Endothelial cell of umbilical vein (primary cell): ENCODE data around the gene SMAP1. TPM values are rescaled to one million over a fixed set of nuclear protein-coding genes. Genes with fewer than 3 reads are reported as not detected.

Source experiments
- BruUV-seq: library from RNA; stranded (reverse); fragments of 400-500 nt; replicated peaks from 2 replicates; lab custom pipeline; 2021; lab: Mats Ljungman, UMichigan
- CTCF ChIA-PET: fragments of 300-600, 350-600 bp; sonication (Branson Sonifier 250); formaldehyde crosslinking; loops from one replicate; lab custom pipeline; 2021; ENCODE audit warnings: antibody characterized with exemption, inconsistent platforms; lab: Charles Lee
- POLR2A ChIA-PET: fragments of 300-600, 350-600 bp; sonication (Branson Sonifier 250); formaldehyde crosslinking; loops from one replicate; lab custom pipeline; 2021; ENCODE audit warnings: antibody characterized with exemption, inconsistent platforms; lab: Charles Lee
- DNase-seq: peaks from one replicate; pipeline ENCODE4 v3.0.0-alpha.2; 2011; ENCODE audit warnings: low read depth, low spot score
- FAIRE-seq: peaks from 2 replicates; lab custom pipeline; 2011; peaks lifted over from hg19 to GRCh38; lab: Jason Lieb, UNC
- H2AFZ ChIP-seq: 2 replicates; pipeline ENCODE4 v1.6.0; 2012; ENCODE audit warnings: low read depth, low read length, control low read depth, inconsistent platforms
- H3K27ac ChIP-seq: 2 replicates; pipeline ENCODE4 v1.5.1; 2011; ENCODE audit warnings: low read depth, mild to moderate bottlenecking, control low read depth, low read length, moderate library complexity; ENCODE audit not compliant: insufficient read depth
- H3K27me3 ChIP-seq, 2 experiments: 2 replicates each; pipeline versions ENCODE4 v1.6.0 to v1.6.1; 2011; ENCODE audit warnings: low read length in 2 of 2, mixed read lengths in 1 of 2; ENCODE audit not compliant: control insufficient read depth in 2 of 2, insufficient read depth in 2 of 2
- H3K36me3 ChIP-seq, 2 experiments: 2 replicates in 1 of 2; 3 replicates in 1 of 2; pipeline ENCODE4 v1.5.1; 2011; ENCODE audit warnings: low read length in 2 of 2, mild to moderate bottlenecking in 1 of 2, moderate library complexity in 1 of 2; ENCODE audit not compliant: control insufficient read depth in 2 of 2, insufficient read depth in 2 of 2; ENCODE audit errors: extremely low read depth in 1 of 2
- H3K4me1 ChIP-seq: 3 replicates; pipeline ENCODE4 v1.5.1; 2011; ENCODE audit warnings: mild to moderate bottlenecking, low read length; ENCODE audit not compliant: control insufficient read depth, insufficient read depth; ENCODE audit errors: extremely low read depth
- H3K4me2 ChIP-seq: 2 replicates; pipeline ENCODE4 v1.6.1; 2011; ENCODE audit warnings: low read length, control low read depth, mixed read lengths; ENCODE audit not compliant: insufficient read depth
- H3K4me3 ChIP-seq, 3 experiments: fragments of 200-600 bp in 1 of 3; sonication (generic), shearing (Covaris generic) in 1 of 3; replicated peaks in 1 of 3; 2 replicates each; pipeline ENCODE4 v1.5.1; 2011 to 2016; ENCODE audit warnings: control low read depth in 3 of 3, low read length in 3 of 3, mild to moderate bottlenecking in 2 of 3, inconsistent platforms in 1 of 3, low read depth in 1 of 3, moderate library complexity in 1 of 3; ENCODE audit not compliant: insufficient read depth in 1 of 3
- H3K79me2 ChIP-seq: 2 replicates; pipeline ENCODE4 v1.6.0; 2012; ENCODE audit warnings: low read length, inconsistent platforms; ENCODE audit not compliant: control insufficient read depth, insufficient read depth
- H3K9ac ChIP-seq: replicated peaks from 2 replicates; pipeline ENCODE3; 2011; ENCODE audit warnings: low read length, control low read depth; ENCODE audit not compliant: insufficient read depth; ENCODE audit errors: extremely low read depth
- H3K9me1 ChIP-seq: replicated peaks from 3 replicates; pipeline ENCODE4 v1.6.0; 2011; ENCODE audit warnings: mild to moderate bottlenecking, low read length; ENCODE audit not compliant: control insufficient read depth, insufficient read depth; ENCODE audit errors: extremely low read depth
- H3K9me3 ChIP-seq: replicated peaks from 2 replicates; pipeline ENCODE4 v1.5.1; 2012; ENCODE audit warnings: low read length, inconsistent platforms; ENCODE audit not compliant: control insufficient read depth, insufficient read depth
- H4K20me1 ChIP-seq: replicated peaks from 2 replicates; pipeline ENCODE3; 2011; ENCODE audit warnings: mild to moderate bottlenecking, low read length; ENCODE audit not compliant: control insufficient read depth, insufficient read depth; ENCODE audit errors: extremely low read depth
- EZH2 ChIP-seq: IDR thresholded peaks from 2 replicates; pipeline ENCODE4 v1.6.1; 2012; ENCODE audit warnings: borderline replicate concordance, low read depth, mild to moderate bottlenecking, moderate library complexity, low read length, inconsistent platforms; ENCODE audit not compliant: severe bottlenecking
- FOS ChIP-seq: IDR thresholded peaks from 2 replicates; pipeline ENCODE4 v1.6.1; 2011; ENCODE audit warnings: mild to moderate bottlenecking, low read length, moderate library complexity, borderline replicate concordance; ENCODE audit not compliant: insufficient read depth
- GATA2 ChIP-seq: IDR thresholded peaks from 2 replicates; pipeline ENCODE4 v1.7.0; 2011; ENCODE audit warnings: low read depth, mild to moderate bottlenecking, moderate library complexity, mixed read lengths, low read length; ENCODE audit not compliant: insufficient read length, insufficient read depth
- JUN ChIP-seq: IDR thresholded peaks from 2 replicates; pipeline ENCODE4 v1.6.1; 2011; ENCODE audit warnings: borderline replicate concordance, low read depth; ENCODE audit not compliant: insufficient read length, insufficient read depth
- MYC ChIP-seq: IDR thresholded peaks from one replicate; pipeline ENCODE4 v1.6.1; 2011; ENCODE audit warnings: mild to moderate bottlenecking, low read depth, low read length
- POLR2A ChIP-seq: IDR thresholded peaks from 2 replicates; pipeline ENCODE4 v1.6.1; 2012; ENCODE audit warnings: low read depth, mild to moderate bottlenecking, control low read depth, low read length
- POLR2AphosphoS5 ChIP-seq: IDR thresholded peaks from 2 replicates; pipeline ENCODE4 v1.6.1; 2012; ENCODE audit warnings: low read depth, mild to moderate bottlenecking, control low read depth, low read length, moderate library complexity; ENCODE audit not compliant: insufficient read depth
- dilution Hi-C: fragments of 300-500 bp; cut with MboI; formaldehyde crosslinking; loops from one replicate; pipeline ENCODE4 v1.15.0; 2019; ENCODE audit warnings: low sequenced_read_pairs; ENCODE audit not compliant: extremely low pct_ligation_motif_present
- intact Hi-C: fragments of 100-400 bp; cut with micrococcal nuclease; formaldehyde crosslinking; loops from one replicate; pipeline ENCODE4 v1.10.0; 2022
- polyA plus RNA-seq, 4 experiments: library from polyadenylated mRNA; depleted of rRNA in 3 of 4; stranded (reverse) in 3 of 4; unstranded in 1 of 4; fragments of >200 nt; gene quantifications; 2 replicates each; pipeline versions ENCODE4 v1.2.1 to v1.2.3, GENCODE V29; 2011 to 2012; ENCODE audit warnings: missing spikeins in 1 of 4
- total RNA-seq: library from RNA; stranded (reverse); gene quantifications from 2 replicates; pipeline ENCODE4 v1.2.3, GENCODE V29; 2021
- TF ChIP-seq, protein P1 (sequence below): IDR thresholded peaks from 2 replicates; pipeline ENCODE4 v1.6.1; 2011; ENCODE audit not compliant: insufficient read depth, insufficient read length
- TF ChIP-seq, protein P2 (sequence below), 2 donors: IDR thresholded peaks; 1 replicate in 1 of 2; 2 replicates in 1 of 2; pipeline ENCODE4 v1.5.1; 2011; ENCODE audit warnings: low read length in 2 of 2, mild to moderate bottlenecking in 2 of 2, moderate library complexity in 2 of 2, control low read depth in 1 of 2, inconsistent platforms in 1 of 2, low read depth in 1 of 2; ENCODE audit not compliant: insufficient read depth in 1 of 2; ENCODE audit errors: extremely low read depth in 1 of 2

The SMAP1 gene
- total and polyA plus RNA-seq, 2 donors (not counting 3 experiments of a cell fraction or from before 2014, with no cell fraction given): 14.6 to 24.6 TPM

DNA sequence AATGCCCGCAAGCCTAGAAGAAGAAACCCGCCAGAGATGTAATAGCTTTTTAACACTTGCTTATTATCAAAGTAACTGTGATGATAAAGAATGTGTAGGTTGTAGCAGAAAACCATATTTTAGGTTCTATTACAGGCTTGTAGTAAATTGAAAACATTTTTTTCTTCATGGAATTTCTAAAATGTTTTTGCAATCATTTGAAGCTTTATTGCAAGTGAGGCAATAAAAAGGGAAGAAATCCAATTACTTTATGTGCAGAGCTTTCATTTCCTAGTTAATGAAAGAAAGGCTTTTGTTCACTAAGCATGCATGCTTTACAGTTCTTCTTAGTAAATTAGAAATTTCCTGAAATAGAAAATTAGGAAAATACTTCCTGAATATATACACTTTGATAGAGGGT is 154.1 kb downstream of the SMAP1 start:
- no peaks in the 10 kb centered on the region for H3K27me3 ChIP-seq
- ChIA-PET CTCF (interaction anchor here (1.0 to 1.5 kb wide), 3 partner anchors 11 to 15 kb away, joined by 3 to 4 read pairs (median 3); no protein-coding TSS in a partner anchor), POLR2A (no interaction called here)
- H3K4me2 ChIP-seq: no peak overlapping the region
- H3K9me3 ChIP-seq: no peaks in the 10 kb centered on the region
- no peak for FAIRE-seq
- H3K36me3 ChIP-seq: no peaks in the 10 kb centered on the region
- H3K4me1 ChIP-seq: no peaks in the 10 kb centered on the region
- no peak overlapping the region for H3K9ac ChIP-seq
- no peaks in the 10 kb centered on the region for H4K20me1 ChIP-seq
- H3K79me2 ChIP-seq: no peaks in the 10 kb centered on the region
- dilution Hi-C loops (no loop called here), intact Hi-C loops (no loop called here)
- no TSS peak for BruUV-seq
- no peaks in the 10 kb centered on the region for H3K9me1 ChIP-seq
- no peak overlapping the region for H2AFZ ChIP-seq
- TF ChIP-seq, protein P1, sequence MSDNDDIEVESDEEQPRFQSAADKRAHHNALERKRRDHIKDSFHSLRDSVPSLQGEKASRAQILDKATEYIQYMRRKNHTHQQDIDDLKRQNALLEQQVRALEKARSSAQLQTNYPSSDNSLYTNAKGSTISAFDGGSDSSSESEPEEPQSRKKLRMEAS: no peak
- TF ChIP-seq JUN (no peak), EZH2 (no peak), GATA2 (no peak), POLR2A (no peak), POLR2AphosphoS5 (no peak), MYC (no peak), FOS (no peak)
- TF ChIP-seq, protein P2, sequence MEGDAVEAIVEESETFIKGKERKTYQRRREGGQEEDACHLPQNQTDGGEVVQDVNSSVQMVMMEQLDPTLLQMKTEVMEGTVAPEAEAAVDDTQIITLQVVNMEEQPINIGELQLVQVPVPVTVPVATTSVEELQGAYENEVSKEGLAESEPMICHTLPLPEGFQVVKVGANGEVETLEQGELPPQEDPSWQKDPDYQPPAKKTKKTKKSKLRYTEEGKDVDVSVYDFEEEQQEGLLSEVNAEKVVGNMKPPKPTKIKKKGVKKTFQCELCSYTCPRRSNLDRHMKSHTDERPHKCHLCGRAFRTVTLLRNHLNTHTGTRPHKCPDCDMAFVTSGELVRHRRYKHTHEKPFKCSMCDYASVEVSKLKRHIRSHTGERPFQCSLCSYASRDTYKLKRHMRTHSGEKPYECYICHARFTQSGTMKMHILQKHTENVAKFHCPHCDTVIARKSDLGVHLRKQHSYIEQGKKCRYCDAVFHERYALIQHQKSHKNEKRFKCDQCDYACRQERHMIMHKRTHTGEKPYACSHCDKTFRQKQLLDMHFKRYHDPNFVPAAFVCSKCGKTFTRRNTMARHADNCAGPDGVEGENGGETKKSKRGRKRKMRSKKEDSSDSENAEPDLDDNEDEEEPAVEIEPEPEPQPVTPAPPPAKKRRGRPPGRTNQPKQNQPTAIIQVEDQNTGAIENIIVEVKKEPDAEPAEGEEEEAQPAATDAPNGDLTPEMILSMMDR (IDR thresholded peaks at IDR 0.05; ENCODE audit: extremely low read depth in 1 of 2, insufficient read depth in 1 of 2, low read depth in 1 of 2, low read length in 2 of 2): no peak
- H3K4me3 ChIP-seq: no peak overlapping the region
- H3K27ac ChIP-seq: no peak overlapping the region
- DNase-seq: no peak
